NOMO-1 treated with DMSO at 0.1 percent for 48 hours (cell line): Measurements from ENCODE around the gene ENTHD1.
A peak's percentile ranks its signal among the peaks of the same experiment; 100 is the strongest.

Experiments
- DNase-seq: peaks from one replicate; lab custom pipeline; 2025; ENCODE audit not compliant: unreplicated experiment; lab: John Stamatoyannopoulos, UW

The ENTHD1 gene

DNA sequence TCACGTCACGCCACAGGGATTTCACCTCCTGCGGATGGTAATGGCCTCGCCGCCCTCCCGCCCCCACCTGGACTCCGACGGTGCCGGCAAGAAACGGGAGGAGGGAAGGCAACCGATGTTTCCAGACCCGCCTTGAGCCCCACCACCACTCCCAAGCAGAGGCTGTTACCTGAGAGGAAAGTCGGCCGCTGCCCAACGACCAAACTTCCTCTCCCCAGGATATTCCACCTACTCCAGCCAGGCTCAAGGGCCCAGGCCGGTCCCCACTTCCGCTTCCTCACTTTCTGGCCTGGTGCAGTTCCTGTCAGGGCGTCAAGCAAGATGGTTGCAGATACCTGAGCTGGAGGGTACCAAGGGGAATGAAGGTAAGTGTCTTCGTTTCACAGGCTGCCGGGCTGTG is at the start of gene ENTHD1:
Gene ENTHD1, minus strand, starts transcription at position 235 of the 400 bp plus-strand sequence. CDS start 6,012 bp downstream, outside the sequence.
- no peak for DNase-seq

DNA sequence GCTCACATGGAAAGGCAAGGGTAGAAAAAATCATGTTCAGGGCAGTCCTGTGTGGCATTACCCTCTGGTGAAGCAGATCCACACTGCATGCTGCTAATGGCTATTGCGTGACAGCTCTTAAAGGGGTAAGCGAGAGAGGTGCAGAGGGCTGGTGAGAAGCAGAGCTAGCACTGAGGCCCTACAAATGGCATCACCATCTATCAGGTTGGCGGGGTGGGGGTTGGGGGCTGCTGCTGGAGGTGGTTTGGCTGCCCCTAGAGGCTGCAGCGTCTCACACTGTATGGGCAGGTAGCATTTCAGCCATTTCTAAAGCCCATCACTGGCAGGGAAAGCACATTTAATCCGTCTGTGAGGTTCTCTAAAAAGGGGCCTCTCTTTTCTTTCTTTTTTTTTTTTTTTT is 49.8 kb upstream of the ENTHD1 start:
- DNase-seq = no peak

- peak; percentile 97 for DNase-seq
Observed at GRCh38 chr22:39942439-39943230, 49.1 kb upstream of the ENTHD1 start.

DNA sequence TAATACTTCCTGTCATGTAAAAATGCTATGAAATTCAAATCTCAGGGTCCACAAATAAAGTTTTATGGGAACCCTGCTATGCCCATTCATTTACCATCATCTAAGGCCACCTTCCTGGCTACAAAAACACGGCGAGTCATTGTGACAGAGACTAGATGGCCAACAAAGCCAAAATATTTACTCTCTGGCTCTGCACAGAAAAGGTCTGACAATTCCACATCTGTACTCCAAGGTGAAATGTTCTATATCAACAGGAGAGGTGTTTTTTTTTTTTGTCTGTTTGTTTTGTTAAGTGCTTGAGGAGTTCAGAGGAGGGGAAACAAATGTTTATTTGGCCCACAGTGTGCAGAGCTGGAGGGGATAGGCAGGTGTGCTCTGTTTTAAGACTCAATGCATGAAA is 48.0 kb upstream of the ENTHD1 start:
- DNase-seq = no peak

DNA sequence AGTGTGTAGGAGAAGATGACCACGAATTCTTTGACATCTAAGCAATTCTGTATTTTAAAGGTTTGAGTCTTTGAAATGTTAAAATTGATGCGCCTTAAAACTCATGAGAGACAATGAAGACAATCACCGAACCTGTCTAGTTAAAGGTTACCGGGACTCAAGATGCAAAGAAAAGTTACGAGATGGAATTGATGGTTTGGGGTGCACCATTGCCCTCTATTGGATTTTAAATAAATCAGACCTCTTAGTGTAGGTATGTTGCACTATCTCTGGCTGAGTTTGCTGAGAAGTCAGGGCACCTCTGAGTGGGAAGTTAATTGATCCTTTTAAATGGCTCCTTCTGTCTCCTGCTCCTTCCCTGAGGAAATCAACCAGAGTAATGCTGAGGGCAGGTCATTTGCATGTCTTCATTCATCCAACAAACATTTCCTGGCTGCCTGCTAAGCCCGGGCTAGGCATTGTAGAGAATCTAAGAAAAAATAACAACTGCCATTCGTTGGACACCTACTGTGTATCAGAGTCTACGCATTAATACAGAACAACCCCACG is 47.3 kb upstream of the ENTHD1 start:
- no peak for DNase-seq

- DNase-seq = no peak
Observed at GRCh38 chr22:39939830-39940229, 46.3 kb upstream of the ENTHD1 start.

- DNase-seq = no peak
Observed at GRCh38 chr22:39938509-39939111, 45.0 kb upstream of the ENTHD1 start.

DNA sequence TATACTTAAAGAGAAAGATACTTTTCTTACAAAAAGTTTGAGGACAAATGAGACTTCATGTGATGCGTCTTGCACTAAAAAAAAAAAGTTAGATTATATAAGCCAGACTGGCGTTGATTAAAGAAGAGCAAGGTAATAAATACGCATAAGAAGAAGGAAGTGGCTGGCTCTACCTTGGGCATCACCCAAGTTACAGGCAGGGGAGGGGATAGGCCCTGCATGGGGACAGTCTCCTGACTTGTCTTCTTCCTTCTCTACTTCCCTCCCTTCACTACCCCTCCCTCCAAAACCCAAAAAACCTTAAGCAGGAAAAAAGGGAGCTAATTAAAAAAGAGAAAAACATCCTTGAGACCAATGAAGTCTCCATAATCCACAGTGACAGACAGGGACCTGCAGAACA is 44.3 kb upstream of the ENTHD1 start:
- no peak for DNase-seq

DNA sequence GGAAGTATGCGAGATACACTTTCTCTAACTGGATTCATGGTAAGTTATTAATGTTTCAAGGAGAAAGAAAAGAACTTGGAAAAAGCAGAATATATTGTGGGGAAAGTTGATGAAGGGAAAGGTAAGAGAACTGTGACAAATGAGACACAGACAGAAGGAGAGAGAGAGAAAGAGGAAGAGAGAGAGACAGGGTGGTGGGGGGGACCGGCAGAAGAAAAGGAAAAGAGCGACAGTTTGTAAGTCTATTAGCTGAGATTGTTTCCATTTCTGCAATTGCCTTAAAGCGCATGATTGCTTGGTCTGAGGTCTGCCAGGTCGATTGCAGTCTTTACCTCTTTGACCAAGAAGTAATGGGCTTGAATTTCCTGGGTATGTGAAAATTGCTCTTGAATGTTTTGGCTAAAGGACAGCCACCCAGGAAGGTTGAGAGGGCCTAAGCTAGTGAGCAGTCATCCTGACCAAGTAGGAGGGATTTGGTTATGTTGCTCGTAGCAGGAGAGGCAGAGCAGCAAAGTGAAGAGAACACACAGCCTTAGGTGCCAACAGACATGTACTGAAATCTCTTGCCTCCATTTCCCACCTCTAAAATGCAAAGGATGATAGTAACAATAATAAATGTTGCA is 43.1 kb upstream of the ENTHD1 start:
- DNase-seq = peak; percentile 29

DNA sequence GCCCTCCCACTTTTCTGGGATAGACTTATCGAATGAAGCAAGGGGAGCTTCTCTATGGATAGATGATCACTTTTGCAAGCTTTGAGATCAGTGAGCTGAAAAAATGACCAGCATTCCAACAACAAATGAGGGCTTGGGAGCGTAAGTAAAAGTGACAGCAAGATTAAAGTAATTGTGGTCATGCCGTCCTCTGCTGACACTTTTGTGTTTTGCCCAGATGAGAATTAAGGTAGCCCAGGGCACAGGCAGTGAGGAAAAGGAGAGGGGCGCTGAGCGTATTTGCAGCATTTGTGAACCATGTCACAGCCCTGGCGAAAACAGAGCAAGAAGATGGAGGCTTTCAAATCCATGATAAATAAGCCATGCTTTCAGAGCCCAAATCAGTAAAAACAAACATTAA is 42.1 kb upstream of the ENTHD1 start:
- no peak for DNase-seq

GRCh38 chr22:39935116-39935515 is 41.6 kb upstream of the ENTHD1 start:
- no peak for DNase-seq

DNA sequence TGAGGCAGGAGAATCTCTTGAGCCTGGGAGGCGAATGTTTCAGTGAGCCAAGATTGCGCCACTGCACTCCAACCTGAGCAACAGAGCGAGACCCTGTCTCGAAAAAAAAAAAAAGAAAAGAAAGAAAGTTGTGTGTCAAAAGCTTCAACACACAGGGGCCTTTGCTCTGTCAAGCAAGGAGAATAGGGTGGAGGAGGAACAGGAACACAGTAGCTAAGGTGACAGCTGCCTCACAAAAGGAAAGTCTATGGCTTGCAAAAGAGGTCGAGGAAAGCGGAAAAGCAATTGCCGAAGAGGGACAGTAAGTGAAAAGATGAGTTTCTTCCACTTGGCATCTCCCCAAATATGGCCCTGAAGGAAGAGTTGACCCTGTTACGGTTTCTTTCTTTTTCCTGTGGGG is 40.2 kb upstream of the ENTHD1 start:
- no peak for DNase-seq

DNA sequence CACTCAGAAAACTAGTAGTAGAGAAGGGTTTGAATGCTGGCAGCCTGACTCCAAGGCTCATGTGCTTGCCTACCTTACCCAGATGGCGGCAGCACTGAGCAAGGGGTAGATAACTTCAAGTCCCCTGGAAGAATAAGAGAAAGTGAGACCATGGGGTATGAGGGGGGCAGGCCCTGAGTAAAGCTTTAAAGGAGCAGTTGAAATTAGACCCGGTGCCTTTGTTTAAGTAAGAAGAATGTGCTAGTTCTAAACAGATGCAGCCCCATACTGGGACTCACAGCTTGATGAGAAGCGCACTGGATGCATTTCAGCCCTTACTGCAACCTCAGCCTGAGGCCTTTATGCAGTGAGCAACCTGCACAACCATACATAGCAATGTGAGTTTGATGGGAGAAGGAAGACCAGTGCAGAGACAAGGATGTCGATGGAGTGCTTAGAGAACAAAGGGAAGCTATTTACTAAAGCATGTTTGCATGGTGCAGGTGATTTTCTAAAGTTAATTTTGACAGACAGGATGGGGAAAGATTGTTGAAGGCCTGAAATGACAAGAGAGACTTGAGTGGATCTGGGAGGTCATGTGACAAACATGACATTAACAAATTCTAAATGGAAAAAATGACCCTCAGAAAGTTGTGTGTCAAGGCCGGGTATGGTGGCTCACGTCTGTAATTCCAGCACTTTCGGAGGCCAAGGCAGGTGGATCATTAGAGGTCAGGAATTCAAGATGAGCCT is 39.5 kb upstream of the ENTHD1 start:
- DNase-seq = no peak

DNA sequence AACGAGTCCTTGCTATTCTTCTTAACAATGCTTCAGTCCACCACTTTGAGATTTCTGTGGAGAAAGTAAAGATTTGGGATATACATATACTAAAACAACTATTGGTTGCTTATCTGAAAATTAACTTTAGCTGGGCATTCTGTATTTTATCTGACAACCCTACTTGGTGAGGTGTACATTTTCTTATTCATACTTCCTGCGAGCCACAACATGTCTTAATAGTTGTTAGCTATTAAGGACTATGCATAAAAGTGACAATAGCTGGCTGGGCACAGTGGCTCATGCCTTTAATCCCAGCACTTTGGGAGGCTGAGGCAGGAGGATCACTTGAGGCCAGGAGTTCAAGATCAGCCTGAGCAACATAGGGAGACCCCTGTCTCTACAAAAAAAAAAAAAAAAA is 38.6 kb upstream of the ENTHD1 start:
- no peak for DNase-seq

DNA sequence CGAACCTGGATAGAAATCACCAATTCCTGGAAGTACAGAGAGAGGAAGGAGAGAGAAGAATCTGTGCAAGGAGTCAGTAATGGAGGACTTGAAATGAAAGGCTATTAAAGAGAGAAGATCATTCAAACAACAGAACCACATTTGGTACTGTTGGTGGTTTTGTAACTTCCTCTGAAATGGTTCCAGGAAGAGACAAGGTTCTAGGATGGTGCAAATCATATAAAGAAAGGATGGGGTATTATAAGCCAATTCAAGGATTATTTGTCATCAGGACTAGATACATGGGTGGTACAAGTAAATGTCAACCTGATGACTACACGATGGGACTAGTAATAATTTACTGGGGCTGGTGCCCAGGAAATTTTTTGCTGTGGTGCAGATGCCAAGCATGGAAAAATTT is 37.7 kb upstream of the ENTHD1 start:
- DNase-seq = no peak

DNA sequence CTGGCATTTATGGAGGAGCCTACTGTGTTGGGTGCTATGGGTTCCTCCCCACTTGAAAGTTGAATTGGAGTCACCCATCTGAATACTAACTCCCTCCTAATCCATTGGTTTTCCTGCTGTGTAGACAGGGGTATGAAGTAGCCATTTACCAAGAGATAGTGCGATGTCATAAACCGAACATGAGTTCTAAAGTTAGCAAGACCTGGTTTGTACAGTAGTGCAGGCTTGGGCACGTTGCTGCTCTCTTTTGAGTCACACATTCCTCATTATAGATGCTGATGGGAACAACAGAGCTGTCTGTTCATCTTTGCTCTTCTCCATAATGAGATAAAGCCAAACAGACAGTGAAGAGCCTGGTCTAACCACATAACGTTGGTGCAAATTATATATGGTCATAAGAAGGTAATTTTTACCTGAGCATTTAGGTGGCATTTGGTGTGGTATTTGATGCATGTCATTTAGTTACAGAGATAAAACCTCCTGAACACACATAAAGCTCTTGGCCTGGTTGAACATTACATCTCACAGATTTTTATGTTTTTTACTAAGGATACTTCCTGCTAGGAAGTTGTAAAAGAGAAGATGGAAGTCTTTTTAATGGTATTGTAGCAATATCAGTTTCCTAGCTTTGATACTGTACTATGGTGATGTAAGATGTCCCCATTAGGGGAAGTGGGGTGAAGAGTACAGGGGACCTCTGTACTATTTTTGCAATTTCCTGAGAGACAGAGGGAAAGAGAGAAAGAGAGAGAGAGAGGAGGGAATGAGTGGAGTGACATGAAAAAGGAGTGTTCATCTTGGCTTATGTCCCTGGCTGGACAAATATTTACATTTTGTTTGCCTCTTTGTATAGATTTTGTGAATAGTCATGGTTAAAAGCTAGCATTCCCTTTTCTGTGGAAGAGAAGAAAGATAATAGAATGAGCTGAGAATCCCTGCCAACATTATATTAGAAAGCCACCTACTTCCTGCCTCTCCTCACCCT is 35.3 kb upstream of the ENTHD1 start:
- peak; percentile 62 for DNase-seq

DNA sequence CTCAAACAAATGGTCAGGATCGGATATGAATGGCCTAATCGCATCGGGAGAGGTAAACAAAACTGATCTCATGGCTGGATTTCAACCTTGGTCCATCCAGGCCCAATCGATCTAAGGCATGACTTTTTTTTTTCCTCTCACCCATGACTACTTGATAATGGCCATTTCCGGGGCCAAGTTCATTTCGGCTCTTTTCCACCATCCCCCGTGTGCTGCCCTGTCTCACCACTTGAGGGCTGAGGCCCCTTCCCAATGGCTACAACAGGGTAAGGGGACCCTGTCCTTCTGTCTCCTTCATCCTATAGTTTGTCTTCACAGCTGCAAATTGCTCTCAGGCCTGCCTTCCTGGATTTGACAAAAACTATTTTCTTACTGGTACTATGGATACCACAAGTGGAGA is 34.0 kb upstream of the ENTHD1 start:
- DNase-seq = no peak

GRCh38 chr22:39926753-39927152 is 33.2 kb upstream of the ENTHD1 start:
- DNase-seq = no peak

GRCh38 chr22:39925909-39926679 is 32.5 kb upstream of the ENTHD1 start:
- peak; percentile 13 for DNase-seq
